ENCODE results near the gene MYBPH. TPM values are rescaled to one million over a fixed set of nuclear protein-coding genes. Genes with fewer than 3 reads are reported as not detected.

MYBPH gene
- polyA plus RNA-seq, 3 donors, result 0.04 to 0.52 (median 0.16) TPM

- Mint-ChIP-seq H3K4me3 (no peak overlapping the region), H3K27ac (peak overlapping the region in 1 of 7 donors; percentile 39), H3K9me3 (no peaks in the 10 kb centered on the region), H3K36me3 (no peaks in the 10 kb centered on the region), H3K4me1 (peaks cover 3% of the 10 kb centered on the region), H3K27me3 (ENCODE audit: low read depth in 3 of 3) (peaks cover 9 to 32% (median 29%) of the 10 kb centered on the region in 3 donors)
- no peak overlapping the region for H3K4me2 ChIP-seq (replicated peaks; ENCODE audit: extremely low read depth, low read length, poor library complexity, severe bottlenecking)
- no peaks in the 10 kb centered on the region for H3K9me3 ChIP-seq (replicated peaks in 1 of 2; ENCODE audit: control insufficient read depth in 1 of 2, insufficient read depth in 1 of 2, low read length in 2 of 2)
- no peak overlapping the region for H3K9ac ChIP-seq (ENCODE audit: insufficient read depth, low read length, poor library complexity, severe bottlenecking)
- peaks cover 0 to 4% of the 10 kb centered on the region in 2 donors for H3K27me3 ChIP-seq (ENCODE audit: control insufficient read depth in 2 of 2, insufficient read depth in 2 of 2, low read length in 2 of 2)
- H4K20me1 ChIP-seq (ENCODE audit: insufficient read depth, low read length), result no peaks in the 10 kb centered on the region
- WGBS (ENCODE audit: insufficient coverage), result 78% methylated on average over 6 of the region's 9 CpGs
- intact Hi-C loops (cut with micrococcal nuclease), result no loop called here
- H3K36me3 ChIP-seq (replicated peaks in 1 of 2; ENCODE audit: control insufficient read depth in 1 of 2, insufficient read depth in 2 of 2, low read length in 2 of 2), result no peaks in the 10 kb centered on the region
- no peaks in the 10 kb centered on the region for H3K4me1 ChIP-seq (ENCODE audit: control insufficient read depth in 1 of 2, insufficient read depth in 2 of 2, low read length in 2 of 2)
- TF ChIP-seq CTCF (IDR thresholded peaks at IDR 0.05), result no peak
- no peaks in the 10 kb centered on the region for H3K79me2 ChIP-seq (ENCODE audit: insufficient read depth, low read length)
- no peak overlapping the region for H3K27ac ChIP-seq (ENCODE audit: low read depth in 1 of 2, low read length in 2 of 2)
- no peak for DNase-seq
- H3K4me3 ChIP-seq (replicated peaks in 1 of 3; ENCODE audit: low read depth in 2 of 3, low read length in 3 of 3), result no peak overlapping the region
- H2AFZ ChIP-seq (ENCODE audit: insufficient read depth, low read depth, low read length, poor library complexity, severe bottlenecking), result no peak overlapping the region
These were observed 24.1 kb downstream of the MYBPH start for GRCh38 chr1:203151362-203152157.

- no peaks in the 10 kb centered on the region for H3K36me3 Mint-ChIP-seq
- intact Hi-C loops (cut with micrococcal nuclease), result no loop called here
- H3K4me3 Mint-ChIP-seq, result peak overlapping the region in 1 of 2 donors; percentile 13
- peaks cover 9 to 32% (median 24%) of the 10 kb centered on the region in 3 donors for H3K27me3 Mint-ChIP-seq (ENCODE audit: low read depth in 3 of 3)
- DNase-seq, result no peak
- no peaks in the 10 kb centered on the region for H4K20me1 ChIP-seq (ENCODE audit: insufficient read depth, low read length)
- H3K9me3 ChIP-seq (replicated peaks in 1 of 2; ENCODE audit: control insufficient read depth in 1 of 2, insufficient read depth in 1 of 2, low read length in 2 of 2), result no peaks in the 10 kb centered on the region
- H3K4me3 ChIP-seq (replicated peaks in 1 of 3; ENCODE audit: low read depth in 2 of 3, low read length in 3 of 3), result no peak overlapping the region
- no peaks in the 10 kb centered on the region for H3K9me3 Mint-ChIP-seq
- no peaks in the 10 kb centered on the region for H3K36me3 ChIP-seq (replicated peaks in 1 of 2; ENCODE audit: control insufficient read depth in 1 of 2, insufficient read depth in 2 of 2, low read length in 2 of 2)
- no peaks in the 10 kb centered on the region for H3K4me1 ChIP-seq (ENCODE audit: control insufficient read depth in 1 of 2, insufficient read depth in 2 of 2, low read length in 2 of 2)
- H3K79me2 ChIP-seq (ENCODE audit: insufficient read depth, low read length), result no peaks in the 10 kb centered on the region
- H3K27me3 ChIP-seq (ENCODE audit: control insufficient read depth in 2 of 2, insufficient read depth in 2 of 2, low read length in 2 of 2), result peaks cover 0 to 4% of the 10 kb centered on the region in 2 donors
- no peak overlapping the region for H2AFZ ChIP-seq (ENCODE audit: insufficient read depth, low read depth, low read length, poor library complexity, severe bottlenecking)
- H3K4me1 Mint-ChIP-seq, result peaks cover 3% of the 10 kb centered on the region
- WGBS (ENCODE audit: insufficient coverage), result 80% methylated on average over 3 of the region's 9 CpGs
- H3K27ac ChIP-seq (ENCODE audit: low read depth in 1 of 2, low read length in 2 of 2), result no peak overlapping the region
- no peak overlapping the region for H3K27ac Mint-ChIP-seq
- H3K4me2 ChIP-seq (replicated peaks; ENCODE audit: extremely low read depth, low read length, poor library complexity, severe bottlenecking), result no peak overlapping the region
- TF ChIP-seq CTCF (IDR thresholded peaks at IDR 0.05), result no peak
- no peak overlapping the region for H3K9ac ChIP-seq (ENCODE audit: insufficient read depth, low read length, poor library complexity, severe bottlenecking)
These were observed 24.9 kb downstream of the MYBPH start for GRCh38 chr1:203150511-203151297.
